Mammary epithelial cell (primary cell): Measurements from ENCODE around the gene FHIT.

Experiments used
- EZH2 ChIP-seq: IDR thresholded peaks from 2 replicates; pipeline ENCODE4 v1.6.1; 2012; ENCODE audit warnings: low read length, inconsistent platforms, borderline replicate concordance
- TF ChIP-seq, protein P1 (sequence below), 2 donors: IDR thresholded peaks in 1 of 2; conservative IDR thresholded peaks in 1 of 2; 2 replicates each; pipeline ENCODE4 v1.5.1; 2011 to 2012; ENCODE audit warnings: inconsistent platforms in 2 of 2, low read length in 2 of 2, mild to moderate bottlenecking in 2 of 2, control low read depth in 1 of 2, low read depth in 1 of 2; ENCODE audit not compliant: insufficient read depth in 1 of 2; ENCODE audit errors: extremely low read depth in 1 of 2

DNA sequence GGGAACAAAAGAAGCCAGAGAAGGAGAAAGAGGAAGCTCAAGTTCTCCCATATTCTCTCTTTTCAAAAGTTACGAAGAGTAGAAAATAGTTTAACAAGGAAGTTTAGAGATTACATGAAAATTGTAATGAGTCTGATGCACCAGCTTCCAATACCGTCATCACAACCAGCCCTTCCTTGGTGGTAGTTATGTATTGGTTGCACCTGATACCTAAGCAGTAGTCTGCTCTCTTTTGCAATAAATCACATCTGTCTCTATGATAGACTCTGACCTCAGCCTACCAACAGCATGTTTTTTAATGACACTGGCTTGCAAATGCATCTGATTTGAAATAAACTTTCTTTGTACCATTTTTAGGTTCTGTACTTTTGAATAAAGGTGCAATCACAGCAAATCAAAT, 575.8 kb downstream of the FHIT start:
- TF ChIP-seq, protein P1, sequence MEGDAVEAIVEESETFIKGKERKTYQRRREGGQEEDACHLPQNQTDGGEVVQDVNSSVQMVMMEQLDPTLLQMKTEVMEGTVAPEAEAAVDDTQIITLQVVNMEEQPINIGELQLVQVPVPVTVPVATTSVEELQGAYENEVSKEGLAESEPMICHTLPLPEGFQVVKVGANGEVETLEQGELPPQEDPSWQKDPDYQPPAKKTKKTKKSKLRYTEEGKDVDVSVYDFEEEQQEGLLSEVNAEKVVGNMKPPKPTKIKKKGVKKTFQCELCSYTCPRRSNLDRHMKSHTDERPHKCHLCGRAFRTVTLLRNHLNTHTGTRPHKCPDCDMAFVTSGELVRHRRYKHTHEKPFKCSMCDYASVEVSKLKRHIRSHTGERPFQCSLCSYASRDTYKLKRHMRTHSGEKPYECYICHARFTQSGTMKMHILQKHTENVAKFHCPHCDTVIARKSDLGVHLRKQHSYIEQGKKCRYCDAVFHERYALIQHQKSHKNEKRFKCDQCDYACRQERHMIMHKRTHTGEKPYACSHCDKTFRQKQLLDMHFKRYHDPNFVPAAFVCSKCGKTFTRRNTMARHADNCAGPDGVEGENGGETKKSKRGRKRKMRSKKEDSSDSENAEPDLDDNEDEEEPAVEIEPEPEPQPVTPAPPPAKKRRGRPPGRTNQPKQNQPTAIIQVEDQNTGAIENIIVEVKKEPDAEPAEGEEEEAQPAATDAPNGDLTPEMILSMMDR (conservative IDR thresholded peaks at IDR 0.05 in 1 of 2, IDR thresholded peaks at IDR 0.05 in 1 of 2; ENCODE audit: extremely low read depth in 1 of 2, insufficient read depth in 1 of 2, low read depth in 1 of 2, low read length in 2 of 2), result no peak
- TF ChIP-seq EZH2, result no peak
